Epidermal melanocyte (primary cell): ENCODE results near the gene TLNRD1.

Experiments used
- DNase-seq: peaks from one replicate; pipeline ENCODE4 v3.0.0; 2011; ENCODE audit warnings: low spot score; ENCODE audit not compliant: insufficient read length

TLNRD1 gene

GRCh38 chr15:80977627-80978036, 23.1 kb upstream of the TLNRD1 start:
- peak; percentile 52 for DNase-seq

- DNase-seq: no peak
Measured at GRCh38 chr15:80978685-80979329, 21.9 kb upstream of the TLNRD1 start.

- DNase-seq: no peak
Measured at GRCh38 chr15:80979538-80980200, 21.1 kb upstream of the TLNRD1 start.

GRCh38 chr15:80982205-80982604, 18.5 kb upstream of the TLNRD1 start:
- DNase-seq: no peak

- no peak for DNase-seq
Measured at GRCh38 chr15:80982839-80983238, 17.9 kb upstream of the TLNRD1 start.

GRCh38 chr15:80984856-80985255, 15.9 kb upstream of the TLNRD1 start:
- DNase-seq: no peak

GRCh38 chr15:80985981-80986380, 14.7 kb upstream of the TLNRD1 start:
- no peak for DNase-seq

- no peak for DNase-seq
Measured at GRCh38 chr15:80986487-80986886, 14.2 kb upstream of the TLNRD1 start.

- no peak for DNase-seq
Measured at GRCh38 chr15:80988148-80988796, 12.5 kb upstream of the TLNRD1 start.

GRCh38 chr15:80989081-80989517, 11.6 kb upstream of the TLNRD1 start:
- no peak for DNase-seq

- DNase-seq: peak; percentile 90
Measured at GRCh38 chr15:80989518-80990478, 10.9 kb upstream of the TLNRD1 start, which contains the start of gene MESD. Gene MESD (minus strand): TSS chr15:80989819. CDS start chr15:80989791, 28 bp downstream.

GRCh38 chr15:80990955-80991354, 9.8 kb upstream of the TLNRD1 start:
- DNase-seq: no peak

GRCh38 chr15:80991421-80991820, 9.3 kb upstream of the TLNRD1 start:
- peak; percentile 53 for DNase-seq

- no peak for DNase-seq
Measured at GRCh38 chr15:80992006-80992405, 8.7 kb upstream of the TLNRD1 start.

- DNase-seq: no peak
Measured at GRCh38 chr15:80992441-80992840, 8.3 kb upstream of the TLNRD1 start.

GRCh38 chr15:80996247-80996646, 4.5 kb upstream of the TLNRD1 start:
- no peak for DNase-seq

GRCh38 chr15:80997692-80998091, 3.0 kb upstream of the TLNRD1 start:
- DNase-seq: no peak

GRCh38 chr15:80998251-80998650, 2.5 kb upstream of the TLNRD1 start:
- no peak for DNase-seq

GRCh38 chr15:80999623-81000036, 1.1 kb upstream of the TLNRD1 start:
- DNase-seq: no peak

GRCh38 chr15:81000144-81000623, 539 bp upstream of the TLNRD1 start:
- DNase-seq: no peak
